NB4 (cell line): ENCODE measurements around the gene SCNN1A.

Source experiments
- MYC ChIP-seq: IDR thresholded peaks from 2 replicates; pipeline ENCODE4 v1.6.1; 2011; ENCODE audit warnings: low read depth, low read length
- POLR2A ChIP-seq: IDR thresholded peaks from 2 replicates; pipeline ENCODE4 v1.6.1; 2011; ENCODE audit warnings: mild to moderate bottlenecking; ENCODE audit not compliant: insufficient read length; ENCODE audit errors: extremely low read depth
- TF ChIP-seq, protein P1 (sequence below): IDR thresholded peaks from one replicate; pipeline ENCODE4 v1.5.1; 2012; ENCODE audit warnings: low read depth, low read length
- TF ChIP-seq, protein P2 (sequence below): IDR thresholded peaks from 2 replicates; pipeline ENCODE4 v1.6.1; 2011; ENCODE audit warnings: low read depth, low read length

DNA sequence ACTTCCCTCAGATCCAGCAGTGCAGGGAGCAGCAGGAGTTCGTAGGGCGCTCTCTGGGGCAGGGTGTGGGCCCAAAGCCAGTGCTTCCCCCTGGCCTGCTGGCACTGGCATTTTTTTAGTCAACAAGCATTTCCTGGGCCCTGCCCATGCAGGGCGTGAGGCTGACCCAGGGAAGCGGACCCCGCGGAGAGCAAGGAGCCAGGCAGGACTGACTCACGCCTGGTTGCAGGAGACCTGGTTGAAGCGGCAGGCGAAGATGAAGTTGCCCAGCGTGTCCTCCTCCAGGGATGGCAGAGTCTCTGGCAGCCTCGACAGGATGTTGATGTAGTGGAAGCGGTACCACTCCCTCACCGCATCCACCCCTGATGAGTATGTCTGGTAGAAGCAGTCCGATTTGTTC lies 13.5 kb downstream of the SCNN1A start:
- TF ChIP-seq, protein P1, sequence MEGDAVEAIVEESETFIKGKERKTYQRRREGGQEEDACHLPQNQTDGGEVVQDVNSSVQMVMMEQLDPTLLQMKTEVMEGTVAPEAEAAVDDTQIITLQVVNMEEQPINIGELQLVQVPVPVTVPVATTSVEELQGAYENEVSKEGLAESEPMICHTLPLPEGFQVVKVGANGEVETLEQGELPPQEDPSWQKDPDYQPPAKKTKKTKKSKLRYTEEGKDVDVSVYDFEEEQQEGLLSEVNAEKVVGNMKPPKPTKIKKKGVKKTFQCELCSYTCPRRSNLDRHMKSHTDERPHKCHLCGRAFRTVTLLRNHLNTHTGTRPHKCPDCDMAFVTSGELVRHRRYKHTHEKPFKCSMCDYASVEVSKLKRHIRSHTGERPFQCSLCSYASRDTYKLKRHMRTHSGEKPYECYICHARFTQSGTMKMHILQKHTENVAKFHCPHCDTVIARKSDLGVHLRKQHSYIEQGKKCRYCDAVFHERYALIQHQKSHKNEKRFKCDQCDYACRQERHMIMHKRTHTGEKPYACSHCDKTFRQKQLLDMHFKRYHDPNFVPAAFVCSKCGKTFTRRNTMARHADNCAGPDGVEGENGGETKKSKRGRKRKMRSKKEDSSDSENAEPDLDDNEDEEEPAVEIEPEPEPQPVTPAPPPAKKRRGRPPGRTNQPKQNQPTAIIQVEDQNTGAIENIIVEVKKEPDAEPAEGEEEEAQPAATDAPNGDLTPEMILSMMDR: no peak
- TF ChIP-seq POLR2A (no peak), MYC (no peak)
- TF ChIP-seq, protein P2, sequence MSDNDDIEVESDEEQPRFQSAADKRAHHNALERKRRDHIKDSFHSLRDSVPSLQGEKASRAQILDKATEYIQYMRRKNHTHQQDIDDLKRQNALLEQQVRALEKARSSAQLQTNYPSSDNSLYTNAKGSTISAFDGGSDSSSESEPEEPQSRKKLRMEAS: no peak
